A549 (cell line): ENCODE data around the gene DOCK9. TPM values are rescaled to one million over a fixed set of nuclear protein-coding genes. Genes with fewer than 3 reads are reported as not detected.

ENCODE experiments used
- ATAC-seq, 2 experiments: fragments of 200-7000 bp in 1 of 2; fragments of >200 bp in 1 of 2; cut with Nextera tagmentation in 1 of 2; cut with Tn5 transposase in 1 of 2; 3 replicates each; pipeline versions ENCODE4 v1.8.0 to v1.9.1; 2018 to 2020; ENCODE audit warnings: mild to moderate bottlenecking in 1 of 2, moderate library complexity in 1 of 2
- CTCF ChIA-PET: fragments of 300-600 bp; sonication (Branson Sonifier 250); formaldehyde crosslinking; extraction: SDS; loops from one replicate; lab custom pipeline; 2021; ENCODE audit warnings: antibody characterized with exemption, inconsistent platforms; lab: Yijun Ruan, JAX
- POLR2A ChIA-PET: fragments of 350-600 bp; formaldehyde crosslinking; extraction: SDS; loops from one replicate; lab custom pipeline; 2021; ENCODE audit warnings: antibody characterized with exemption, inconsistent platforms; lab: Yijun Ruan, JAX
- DNase-seq, 2 experiments: peaks; one replicate each; pipeline versions ENCODE4 v3.0.0 to v3.0.0-alpha.2; 2011 to 2016; ENCODE audit warnings: low read depth in 1 of 2, low spot score in 1 of 2
- FAIRE-seq: peaks from 2 replicates; lab custom pipeline; 2011; peaks lifted over from hg19 to GRCh38; lab: Jason Lieb, UNC
- H3K27ac ChIP-seq, 2 experiments: fragments of >200 bp; sonication (Bioruptor Twin); formaldehyde crosslinking; 3 replicates each; pipeline ENCODE4 v1.5.1; 2016 to 2017
- H3K4me1 ChIP-seq: fragments of >200 bp; sonication (Bioruptor Twin); formaldehyde crosslinking; 3 replicates; pipeline ENCODE4 v1.6.1; 2016
- H3K4me2 ChIP-seq: fragments of >200 bp; sonication (Bioruptor Twin); formaldehyde crosslinking; 3 replicates; pipeline ENCODE4 v1.6.1; 2016
- H3K4me3 ChIP-seq: fragments of >200 bp; sonication (Bioruptor Twin); formaldehyde crosslinking; 3 replicates; pipeline ENCODE4 v1.5.1; 2016
- H3K9me3 ChIP-seq: fragments of >200 bp; sonication (Bioruptor Twin); formaldehyde crosslinking; 3 replicates; pipeline ENCODE4 v1.6.1; 2016
- BHLHE40 ChIP-seq: IDR thresholded peaks from 2 replicates; pipeline ENCODE4 v1.6.1; 2012; ENCODE audit warnings: low read depth, low read length, inconsistent platforms
- EHMT2 ChIP-seq: fragments of 200-600 bp; sonication (generic); IDR thresholded peaks from 2 replicates; pipeline ENCODE4 v1.6.1; 2016; ENCODE audit warnings: antibody characterized with exemption, low read depth, mild to moderate bottlenecking, moderate library complexity
- FOSL2 ChIP-seq, 2 experiments: fragments of 450-650 bp in 1 of 2; fragments of >200 bp in 1 of 2; sonication (Bioruptor Twin) in 1 of 2; formaldehyde crosslinking; IDR thresholded peaks; 2 replicates each; pipeline versions ENCODE4 v1.5.0 to v1.6.1; 2016 to 2020; ENCODE audit warnings: mild to moderate bottlenecking in 1 of 2, moderate library complexity in 1 of 2
- FOXS1 ChIP-seq: fragments of 250-450 bp; sonication (Bioruptor Pico); IDR thresholded peaks from 2 replicates; pipeline ENCODE4 v1.5.0; 2020; ENCODE audit warnings: mild to moderate bottlenecking, moderate library complexity
- HDAC2 ChIP-seq: fragments of 200-600 bp; sonication (generic); IDR thresholded peaks from 2 replicates; pipeline ENCODE4 v1.6.1; 2016
- HOXB13 ChIP-seq: fragments of 250-450 bp; sonication (Bioruptor Pico); IDR thresholded peaks from 2 replicates; pipeline ENCODE4 v1.5.0; 2020; ENCODE audit warnings: low read depth, mild to moderate bottlenecking, moderate library complexity
- HOXB5 ChIP-seq: fragments of 250-450 bp; sonication (Bioruptor Pico); IDR thresholded peaks from 2 replicates; pipeline ENCODE4 v1.5.0; 2020; ENCODE audit warnings: mild to moderate bottlenecking, moderate library complexity
- MAZ ChIP-seq: fragments of 150-350 bp; IDR thresholded peaks from 2 replicates; pipeline ENCODE4 v1.6.1; 2014; ENCODE audit warnings: antibody characterized with exemption, low read depth, low read length, borderline replicate concordance
- NR3C1 ChIP-seq: fragments of >200 bp; sonication (Bioruptor Twin); formaldehyde crosslinking; IDR thresholded peaks from 3 replicates; pipeline ENCODE4 v1.6.1; 2017
- PHF8 ChIP-seq: fragments of 200-600 bp; sonication (generic); IDR thresholded peaks from 2 replicates; pipeline ENCODE4 v1.6.1; 2016; ENCODE audit warnings: low read depth, mild to moderate bottlenecking, antibody characterized with exemption, moderate library complexity, borderline replicate concordance
- POLR2A ChIP-seq: IDR thresholded peaks from 2 replicates; pipeline ENCODE4 v1.6.1; 2012; ENCODE audit warnings: mild to moderate bottlenecking, low read length
- POLR2AphosphoS2 ChIP-seq: conservative IDR thresholded peaks from 2 replicates; pipeline ENCODE4 v1.6.1; 2012; ENCODE audit warnings: low read length, improper control_type of control experiment, inconsistent platforms
- RCOR1 ChIP-seq: fragments of 150-350 bp; IDR thresholded peaks from 2 replicates; pipeline ENCODE4 v1.6.1; 2014; ENCODE audit warnings: antibody characterized with exemption, low read length, low read depth
- RFX5 ChIP-seq: fragments of 450-650 bp; IDR thresholded peaks from 2 replicates; pipeline ENCODE4 v1.7.1; 2014; ENCODE audit warnings: antibody characterized with exemption, mild to moderate bottlenecking, moderate library complexity
- SREBF2 ChIP-seq: fragments of 450-650 bp; IDR thresholded peaks from 2 replicates; pipeline ENCODE4 v1.6.1; 2014; ENCODE audit warnings: mild to moderate bottlenecking, moderate library complexity
- TP53 ChIP-seq: fragments of 250-450 bp; sonication (Bioruptor Pico); IDR thresholded peaks from 2 replicates; pipeline ENCODE4 v1.5.0; 2021; ENCODE audit warnings: mild to moderate bottlenecking, moderate library complexity
- ZC3H11A ChIP-seq: fragments of 450-650 bp; IDR thresholded peaks from 2 replicates; pipeline ENCODE4 v1.6.1; 2014; ENCODE audit warnings: antibody characterized with exemption, mild to moderate bottlenecking
- ZNF302 ChIP-seq: fragments of 250-450 bp; sonication (Bioruptor Pico); IDR thresholded peaks from 2 replicates; pipeline ENCODE4 v1.9.0; 2021; ENCODE audit warnings: inconsistent platforms, mild to moderate bottlenecking, moderate library complexity
- ZSCAN20 ChIP-seq: fragments of 250-450 bp; sonication (Bioruptor Pico); IDR thresholded peaks from 2 replicates; pipeline ENCODE4 v1.8.0; 2022; ENCODE audit warnings: mild to moderate bottlenecking, moderate library complexity
- WGBS: methylation state at CpG from one replicate; pipeline ENCODE4 v1.1.6; 2017; ENCODE audit errors: missing lambda C conversion rate; 5-methylcytosine and 5-hydroxymethylcytosine counted together
- polyA plus RNA-seq, 4 experiments: library from polyadenylated mRNA; depleted of rRNA in 3 of 4; stranded (reverse); fragments of >200 nt; fragmentation: RNase III in 1 of 4; extraction: RNeasy Plus Mini Kit Qiagen cat#74134 plus additional on column Dnase treatment in 1 of 4; gene quantifications; 2 replicates in 3 of 4; 3 replicates in 1 of 4; pipeline ENCODE4 v1.2.3, GENCODE V29; 2011 to 2017
- TF ChIP-seq, protein P1 (sequence below): fragments of 150-350 bp; IDR thresholded peaks from 2 replicates; pipeline ENCODE4 v1.6.1; 2014; ENCODE audit warnings: low read depth, mild to moderate bottlenecking, low read length
- TF ChIP-seq, protein P2 (sequence below): fragments of >200 bp; sonication (Bioruptor Twin); formaldehyde crosslinking; IDR thresholded peaks from 3 replicates; pipeline ENCODE4 v1.6.1; 2016
- TF ChIP-seq, protein P3 (sequence below): fragments of 200-600 bp; sonication (generic); IDR thresholded peaks from 2 replicates; pipeline ENCODE4 v1.6.1; 2016; ENCODE audit warnings: antibody characterized with exemption, mild to moderate bottlenecking, moderate library complexity
- TF ChIP-seq, protein P4 (sequence below): fragments of 250-450 bp; sonication (Bioruptor Pico); IDR thresholded peaks from 2 replicates; pipeline ENCODE4 v1.5.0; 2020; ENCODE audit warnings: low read depth, mild to moderate bottlenecking, moderate library complexity

The DOCK9 gene
- polyA plus RNA-seq, 2 of the 4 experiments (the other 2 are of a cell fraction), result 34.0 to 43.9 TPM

DNA sequence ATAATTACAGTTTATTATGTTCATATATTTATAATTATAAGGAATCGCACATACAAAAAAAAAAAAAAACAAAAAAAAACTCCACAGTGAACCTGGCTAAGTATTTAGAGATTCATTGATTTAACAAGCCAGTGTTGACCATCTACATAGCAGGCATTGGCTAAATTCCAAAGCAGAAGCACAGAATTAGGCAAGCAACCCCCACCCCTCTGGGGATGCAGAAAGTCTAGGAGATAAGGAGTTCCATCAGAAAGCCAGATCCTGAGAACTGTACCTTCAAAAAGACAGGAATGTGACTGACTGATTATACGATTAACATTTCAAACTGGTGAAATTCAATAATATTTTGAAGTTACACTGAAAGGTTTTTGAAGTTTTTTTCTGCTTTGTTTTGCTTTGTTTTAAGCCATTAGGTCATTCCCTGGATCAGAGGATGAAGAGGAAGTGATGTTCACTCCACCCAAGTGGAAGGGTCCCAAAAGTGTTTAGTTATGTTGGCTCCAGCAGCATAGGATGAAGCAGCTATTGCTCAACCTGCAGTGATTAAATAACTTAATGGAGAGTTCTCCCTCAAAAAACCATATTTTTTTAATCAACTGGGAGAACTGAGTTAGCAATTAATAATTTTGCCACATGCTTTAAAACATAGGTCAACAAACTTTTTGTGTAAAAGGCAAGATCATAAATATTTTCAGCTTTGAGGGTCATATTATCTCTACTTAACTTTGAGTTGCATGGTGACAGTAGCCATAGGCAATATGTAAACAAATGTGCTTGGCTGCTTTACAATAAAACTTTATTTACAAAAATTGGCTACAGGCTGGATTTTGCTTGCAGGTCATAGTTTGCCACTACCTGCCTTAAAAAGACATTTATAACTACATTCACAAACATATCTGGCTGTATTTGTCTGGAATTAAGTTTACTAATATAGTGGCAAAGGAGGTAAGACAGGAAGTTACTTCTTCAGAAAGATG lies 49.6 kb downstream of the DOCK9 start:
- H3K4me1 ChIP-seq, result peaks cover 8% of the 10 kb centered on the region
- ChIA-PET CTCF (no interaction called here), POLR2A (no interaction called here)
- H3K9me3 ChIP-seq, result no peaks in the 10 kb centered on the region
- no peak overlapping the region for H3K27ac ChIP-seq
- no peak overlapping the region for H3K4me3 ChIP-seq
- no peak for DNase-seq
- TF ChIP-seq, protein P1, sequence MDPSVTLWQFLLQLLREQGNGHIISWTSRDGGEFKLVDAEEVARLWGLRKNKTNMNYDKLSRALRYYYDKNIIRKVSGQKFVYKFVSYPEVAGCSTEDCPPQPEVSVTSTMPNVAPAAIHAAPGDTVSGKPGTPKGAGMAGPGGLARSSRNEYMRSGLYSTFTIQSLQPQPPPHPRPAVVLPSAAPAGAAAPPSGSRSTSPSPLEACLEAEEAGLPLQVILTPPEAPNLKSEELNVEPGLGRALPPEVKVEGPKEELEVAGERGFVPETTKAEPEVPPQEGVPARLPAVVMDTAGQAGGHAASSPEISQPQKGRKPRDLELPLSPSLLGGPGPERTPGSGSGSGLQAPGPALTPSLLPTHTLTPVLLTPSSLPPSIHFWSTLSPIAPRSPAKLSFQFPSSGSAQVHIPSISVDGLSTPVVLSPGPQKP, result no peak
- TF ChIP-seq, protein P2, sequence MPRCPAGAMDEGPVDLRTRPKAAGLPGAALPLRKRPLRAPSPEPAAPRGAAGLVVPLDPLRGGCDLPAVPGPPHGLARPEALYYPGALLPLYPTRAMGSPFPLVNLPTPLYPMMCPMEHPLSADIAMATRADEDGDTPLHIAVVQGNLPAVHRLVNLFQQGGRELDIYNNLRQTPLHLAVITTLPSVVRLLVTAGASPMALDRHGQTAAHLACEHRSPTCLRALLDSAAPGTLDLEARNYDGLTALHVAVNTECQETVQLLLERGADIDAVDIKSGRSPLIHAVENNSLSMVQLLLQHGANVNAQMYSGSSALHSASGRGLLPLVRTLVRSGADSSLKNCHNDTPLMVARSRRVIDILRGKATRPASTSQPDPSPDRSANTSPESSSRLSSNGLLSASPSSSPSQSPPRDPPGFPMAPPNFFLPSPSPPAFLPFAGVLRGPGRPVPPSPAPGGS, result no peak
- TF ChIP-seq RFX5, result no peak
- TF ChIP-seq TP53 (CRISPR knock-in tag), result no peak
- TF ChIP-seq HOXB5 (CRISPR knock-in tag), result no peak
- no peak for TF ChIP-seq BHLHE40
- no peak for TF ChIP-seq NR3C1
- TF ChIP-seq POLR2A, result no peak
- no peak for TF ChIP-seq ZSCAN20
- no peak for TF ChIP-seq HOXB13 (CRISPR knock-in tag)
- TF ChIP-seq HDAC2, result no peak
- no peak for TF ChIP-seq MAZ
- TF ChIP-seq, protein P3, sequence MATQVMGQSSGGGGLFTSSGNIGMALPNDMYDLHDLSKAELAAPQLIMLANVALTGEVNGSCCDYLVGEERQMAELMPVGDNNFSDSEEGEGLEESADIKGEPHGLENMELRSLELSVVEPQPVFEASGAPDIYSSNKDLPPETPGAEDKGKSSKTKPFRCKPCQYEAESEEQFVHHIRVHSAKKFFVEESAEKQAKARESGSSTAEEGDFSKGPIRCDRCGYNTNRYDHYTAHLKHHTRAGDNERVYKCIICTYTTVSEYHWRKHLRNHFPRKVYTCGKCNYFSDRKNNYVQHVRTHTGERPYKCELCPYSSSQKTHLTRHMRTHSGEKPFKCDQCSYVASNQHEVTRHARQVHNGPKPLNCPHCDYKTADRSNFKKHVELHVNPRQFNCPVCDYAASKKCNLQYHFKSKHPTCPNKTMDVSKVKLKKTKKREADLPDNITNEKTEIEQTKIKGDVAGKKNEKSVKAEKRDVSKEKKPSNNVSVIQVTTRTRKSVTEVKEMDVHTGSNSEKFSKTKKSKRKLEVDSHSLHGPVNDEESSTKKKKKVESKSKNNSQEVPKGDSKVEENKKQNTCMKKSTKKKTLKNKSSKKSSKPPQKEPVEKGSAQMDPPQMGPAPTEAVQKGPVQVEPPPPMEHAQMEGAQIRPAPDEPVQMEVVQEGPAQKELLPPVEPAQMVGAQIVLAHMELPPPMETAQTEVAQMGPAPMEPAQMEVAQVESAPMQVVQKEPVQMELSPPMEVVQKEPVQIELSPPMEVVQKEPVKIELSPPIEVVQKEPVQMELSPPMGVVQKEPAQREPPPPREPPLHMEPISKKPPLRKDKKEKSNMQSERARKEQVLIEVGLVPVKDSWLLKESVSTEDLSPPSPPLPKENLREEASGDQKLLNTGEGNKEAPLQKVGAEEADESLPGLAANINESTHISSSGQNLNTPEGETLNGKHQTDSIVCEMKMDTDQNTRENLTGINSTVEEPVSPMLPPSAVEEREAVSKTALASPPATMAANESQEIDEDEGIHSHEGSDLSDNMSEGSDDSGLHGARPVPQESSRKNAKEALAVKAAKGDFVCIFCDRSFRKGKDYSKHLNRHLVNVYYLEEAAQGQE, result no peak
- TF ChIP-seq RCOR1, result no peak
- no peak for TF ChIP-seq POLR2AphosphoS2
- H3K4me2 ChIP-seq, result 0 out of 3 replicates have a peak overlapping the region, but pooled peaks have one; percentile 25
- ATAC-seq, result no peak
- WGBS, result 91% methylated on average over 2 of the region's 2 CpGs
- FAIRE-seq, result no peak

DNA sequence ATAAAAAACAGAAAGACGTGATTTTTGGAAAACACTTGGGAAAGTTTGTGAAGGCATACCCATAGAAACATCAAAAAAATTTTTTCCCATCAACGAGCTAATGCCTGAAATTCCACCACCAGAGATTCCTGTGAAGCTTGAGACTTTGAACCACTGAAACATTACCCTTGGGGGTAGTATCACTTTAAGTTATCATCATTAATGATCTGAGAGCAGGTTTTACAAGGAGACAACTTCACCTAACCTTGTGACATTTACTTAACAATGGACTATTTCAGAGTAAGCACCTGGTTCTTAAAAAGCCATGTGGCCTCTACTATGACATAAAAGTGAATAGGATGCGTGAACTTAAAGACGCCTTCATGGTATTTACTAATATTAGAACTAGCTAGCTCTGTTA lies 51.9 kb downstream of the DOCK9 start:
- no peak overlapping the region for H3K4me2 ChIP-seq
- TF ChIP-seq, protein P2, result no peak
- TF ChIP-seq SREBF2 (no peak), PHF8 (no peak), ZNF302 (no peak), EHMT2 (no peak), NR3C1 (no peak), FOXS1 (CRISPR knock-in tag) (no peak), HOXB13 (CRISPR knock-in tag) (no peak), BHLHE40 (no peak), ZC3H11A (no peak), FOSL2 (IDR thresholded peaks at IDR 0.05) (no peak), FOSL2 (CRISPR knock-in tag; IDR thresholded peaks at IDR 0.05) (no peak)
- TF ChIP-seq, protein P4, sequence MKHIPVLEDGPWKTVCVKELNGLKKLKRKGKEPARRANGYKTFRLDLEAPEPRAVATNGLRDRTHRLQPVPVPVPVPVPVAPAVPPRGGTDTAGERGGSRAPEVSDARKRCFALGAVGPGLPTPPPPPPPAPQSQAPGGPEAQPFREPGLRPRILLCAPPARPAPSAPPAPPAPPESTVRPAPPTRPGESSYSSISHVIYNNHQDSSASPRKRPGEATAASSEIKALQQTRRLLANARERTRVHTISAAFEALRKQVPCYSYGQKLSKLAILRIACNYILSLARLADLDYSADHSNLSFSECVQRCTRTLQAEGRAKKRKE (CRISPR knock-in tag), result no peak
- WGBS, result 92% methylated on average over 4 of the region's 4 CpGs
- H3K9me3 ChIP-seq, result no peaks in the 10 kb centered on the region
- DNase-seq, result no peak
- no peak for FAIRE-seq
- no peak for ATAC-seq
- no peak overlapping the region for H3K4me3 ChIP-seq
- H3K4me1 ChIP-seq, result peaks cover 8% of the 10 kb centered on the region
- no peak overlapping the region for H3K27ac ChIP-seq
- ChIA-PET POLR2A (no interaction called here), CTCF (interaction anchor here (1.2 kb wide), 1 partner anchor 343 kb away, joined by 3 read pairs; no protein-coding TSS in a partner anchor)
